Mucosa of descending colon (tissue), 3 donors: Measurements from ENCODE around the gene ANKRD10. TPM values are rescaled to one million over a fixed set of nuclear protein-coding genes. Genes with fewer than 3 reads are reported as not detected.
A peak's percentile ranks its signal among the peaks of the same experiment; 100 is the strongest.

Experiments used
- ATAC-seq: fragments of 200-7000 bp; cut with Tn5 transposase; one replicate; pipeline ENCODE4 v1.9.1; 2020; ENCODE audit warnings: mild to moderate bottlenecking, moderate library complexity
- DNase-seq, 3 donors: peaks; one replicate each; pipeline ENCODE4 v3.0.0-alpha.2; 2020
- H3K36me3 ChIP-seq: fragments of 200-600 bp; one replicate; pipeline ENCODE4 v1.8.0; 2021; ENCODE audit warnings: low read depth, mild to moderate bottlenecking
- H3K4me1 ChIP-seq: fragments of 200-600 bp; one replicate; pipeline ENCODE4 v1.8.0; 2021; ENCODE audit warnings: low read depth, mild to moderate bottlenecking
- H3K4me3 ChIP-seq: fragments of 200-600 bp; one replicate; pipeline ENCODE4 v1.8.0; 2021; ENCODE audit warnings: mild to moderate bottlenecking
- H3K9me3 ChIP-seq: fragments of 200-600 bp; one replicate; pipeline ENCODE4 v1.8.0; 2021; ENCODE audit warnings: mild to moderate bottlenecking
- intact Hi-C, 2 donors: fragments of 100-400 bp; cut with DNase I in 1 of 2; cut with micrococcal nuclease in 1 of 2; formaldehyde crosslinking; loops; one replicate each; pipeline versions ENCODE4 v1.11.0 to v1.11.1; 2022; cut with DNase I, micrococcal nuclease
- total RNA-seq, 3 donors: library from RNA; stranded (reverse); fragmentation: NEBNext Ultra II Directional in 2 of 3; extraction: Animal tissue kit (Norgen Biotek cat#: 25700) in 2 of 3; gene quantifications; one replicate each; pipeline versions ENCODE4 v1.2.1 to v1.2.4, GENCODE V29; 2021 to 2023
- TF ChIP-seq, protein P1 (sequence below): fragments of 200-600 bp; IDR thresholded peaks from one replicate; pipeline ENCODE4 v1.8.0; 2022; ENCODE audit warnings: antibody characterized with exemption, mild to moderate bottlenecking
- donor health status: DM: no; HTN: no; CAD: no; lungs with moderate emphysema.
- donor health status: DM: no; HTN: no; CAD: no.
- donor health status: DM: no; HTN: yes; CAD: no.

ANKRD10 gene
- total RNA-seq, 3 donors from 2014 or later = 120 to 157 (median 155) TPM

- intact Hi-C loops = loop anchor here in 1 of 2 donors (10.0 kb wide), 1 partner anchor 195 kb away; the partner anchor contains the start of gene ING1
- no peaks in the 10 kb centered on the region for H3K36me3 ChIP-seq
- H3K4me1 ChIP-seq = peaks cover 30% of the 10 kb centered on the region
- H3K4me3 ChIP-seq = no peak overlapping the region
- ATAC-seq (no peak), DNase-seq (peak in 1 of 3 donors; percentile 79)
- TF ChIP-seq, protein P1, sequence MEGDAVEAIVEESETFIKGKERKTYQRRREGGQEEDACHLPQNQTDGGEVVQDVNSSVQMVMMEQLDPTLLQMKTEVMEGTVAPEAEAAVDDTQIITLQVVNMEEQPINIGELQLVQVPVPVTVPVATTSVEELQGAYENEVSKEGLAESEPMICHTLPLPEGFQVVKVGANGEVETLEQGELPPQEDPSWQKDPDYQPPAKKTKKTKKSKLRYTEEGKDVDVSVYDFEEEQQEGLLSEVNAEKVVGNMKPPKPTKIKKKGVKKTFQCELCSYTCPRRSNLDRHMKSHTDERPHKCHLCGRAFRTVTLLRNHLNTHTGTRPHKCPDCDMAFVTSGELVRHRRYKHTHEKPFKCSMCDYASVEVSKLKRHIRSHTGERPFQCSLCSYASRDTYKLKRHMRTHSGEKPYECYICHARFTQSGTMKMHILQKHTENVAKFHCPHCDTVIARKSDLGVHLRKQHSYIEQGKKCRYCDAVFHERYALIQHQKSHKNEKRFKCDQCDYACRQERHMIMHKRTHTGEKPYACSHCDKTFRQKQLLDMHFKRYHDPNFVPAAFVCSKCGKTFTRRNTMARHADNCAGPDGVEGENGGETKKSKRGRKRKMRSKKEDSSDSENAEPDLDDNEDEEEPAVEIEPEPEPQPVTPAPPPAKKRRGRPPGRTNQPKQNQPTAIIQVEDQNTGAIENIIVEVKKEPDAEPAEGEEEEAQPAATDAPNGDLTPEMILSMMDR = no peak
- no peaks in the 10 kb centered on the region for H3K9me3 ChIP-seq
Measured at GRCh38 chr13:110910013-110910890, 4.6 kb downstream of the ANKRD10 start.

GRCh38 chr13:110907951-110908898, 6.6 kb downstream of the ANKRD10 start:
- no peaks in the 10 kb centered on the region for H3K9me3 ChIP-seq
- ATAC-seq = peak; percentile 85
- H3K4me3 ChIP-seq = no peak overlapping the region
- peak in 2 of 3 donors; percentile 60 to 74 for DNase-seq
- TF ChIP-seq, protein P1 = no peak
- H3K4me1 ChIP-seq = peaks cover 30% of the 10 kb centered on the region
- no peaks in the 10 kb centered on the region for H3K36me3 ChIP-seq
- intact Hi-C loops = no loop called here

DNA sequence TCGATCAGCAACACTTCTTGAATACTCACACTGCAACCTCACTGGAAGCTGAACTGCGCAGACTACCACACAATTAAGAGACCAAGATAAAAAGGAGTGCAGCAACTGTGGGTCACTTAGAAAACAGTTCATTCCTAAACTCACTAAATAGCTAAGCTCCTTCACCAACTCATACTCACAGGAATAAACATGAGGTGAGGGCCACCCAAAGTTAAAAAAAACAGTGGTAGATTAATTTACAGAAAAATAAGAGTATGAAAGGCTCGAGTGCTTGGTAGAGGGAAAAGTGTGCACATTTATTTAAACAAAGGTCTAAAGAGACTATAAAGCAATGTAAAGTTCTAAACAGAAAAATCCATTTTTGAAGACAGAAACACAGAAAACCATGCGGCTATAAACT, 7.6 kb downstream of the ANKRD10 start:
- TF ChIP-seq, protein P1 = no peak
- no peaks in the 10 kb centered on the region for H3K36me3 ChIP-seq
- H3K4me3 ChIP-seq = no peak overlapping the region
- ATAC-seq = no peak
- no peak for DNase-seq
- peaks cover 26% of the 10 kb centered on the region for H3K4me1 ChIP-seq
- no peaks in the 10 kb centered on the region for H3K9me3 ChIP-seq
- intact Hi-C loops = no loop called here

DNA sequence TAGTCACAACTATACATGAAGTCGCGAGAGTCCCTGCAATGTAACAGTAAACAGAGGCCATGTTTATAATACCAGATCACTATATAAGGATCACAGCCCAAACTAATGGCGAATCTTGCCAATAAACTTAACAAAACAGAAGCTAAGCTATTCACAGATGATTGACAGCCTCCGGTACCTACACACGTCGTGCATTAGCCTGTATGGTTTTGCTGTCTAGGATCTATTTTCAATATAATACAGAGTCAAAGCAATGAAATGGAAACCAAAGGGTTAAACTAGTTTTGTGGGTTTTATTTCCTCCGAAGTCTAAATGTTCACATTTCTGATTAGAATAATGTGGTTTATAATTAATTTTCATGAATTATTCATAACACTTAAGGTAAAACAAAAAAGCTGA, 10.1 kb downstream of the ANKRD10 start:
- intact Hi-C loops = no loop called here
- H3K4me1 ChIP-seq = peaks cover 9% of the 10 kb centered on the region
- TF ChIP-seq, protein P1 = no peak
- DNase-seq (no peak), ATAC-seq (no peak)
- no peaks in the 10 kb centered on the region for H3K9me3 ChIP-seq
- no peak overlapping the region for H3K4me3 ChIP-seq
- H3K36me3 ChIP-seq = no peaks in the 10 kb centered on the region

- DNase-seq (no peak), ATAC-seq (no peak)
- Histone ChIP-seq H3K36me3 (no peaks in the 10 kb centered on the region), H3K9me3 (no peaks in the 10 kb centered on the region), H3K4me3 (no peak overlapping the region), H3K4me1 (peaks cover 1% of the 10 kb centered on the region)
- intact Hi-C loops = no loop called here
- TF ChIP-seq, protein P1 = no peak
Measured at GRCh38 chr13:110902370-110902769, 12.5 kb downstream of the ANKRD10 start.
